H1 (cell line): ENCODE data around the gene FBN1. TPM values are rescaled to one million over a fixed set of nuclear protein-coding genes. Genes with fewer than 3 reads are reported as not detected.

Source experiments
- CTCF ChIA-PET: fragments of 300-600 bp; sonication (Branson Sonifier 250); formaldehyde crosslinking; loops from one replicate; lab custom pipeline; 2021; ENCODE audit not compliant: partially characterized antibody; lab: Charles Lee
- POLR2A ChIA-PET: fragments of 300-600 bp; sonication (Branson Sonifier 250); formaldehyde crosslinking; loops from one replicate; lab custom pipeline; 2021; ENCODE audit warnings: inconsistent platforms; ENCODE audit not compliant: partially characterized antibody; lab: Charles Lee
- DNase-seq, 2 experiments: peaks; one replicate each; pipeline versions ENCODE4 v3.0.0 to v3.0.0-alpha.2; 2010 to 2022; ENCODE audit warnings: low spot score in 2 of 2, low read depth in 1 of 2, mixed read lengths in 1 of 2
- FAIRE-seq: peaks from 2 replicates; lab custom pipeline; 2011; peaks lifted over from hg19 to GRCh38; lab: Jason Lieb, UNC
- H2AFZ ChIP-seq: 2 replicates; pipeline ENCODE4 v1.8.1; 2012; ENCODE audit warnings: low read length, inconsistent platforms
- H2AK5ac ChIP-seq: 2 replicates; pipeline ENCODE4 v1.6.1; 2013; ENCODE audit warnings: low read depth, low read length
- H2BK120ac ChIP-seq: replicated peaks from 2 replicates; pipeline ENCODE3; 2013; ENCODE audit warnings: low read depth, low read length, inconsistent platforms
- H2BK12ac ChIP-seq: 2 replicates; pipeline ENCODE4 v1.6.1; 2013; ENCODE audit warnings: low read depth, low read length
- H2BK15ac ChIP-seq: 2 replicates; pipeline ENCODE4 v1.6.1; 2013; ENCODE audit warnings: low read length
- H2BK20ac ChIP-seq: 2 replicates; pipeline ENCODE4 v1.6.1; 2013; ENCODE audit warnings: low read length
- H2BK5ac ChIP-seq: 2 replicates; pipeline ENCODE4 v1.6.1; 2013; ENCODE audit warnings: low read depth, low read length
- H3K14ac ChIP-seq: 2 replicates; pipeline ENCODE4 v1.6.1; 2013; ENCODE audit warnings: inconsistent platforms; ENCODE audit not compliant: insufficient read length
- H3K18ac ChIP-seq: 2 replicates; pipeline ENCODE4 v1.6.1; 2013; ENCODE audit warnings: low read length; ENCODE audit errors: extremely low read depth
- H3K23ac ChIP-seq: 2 replicates; pipeline ENCODE4 v1.6.1; 2013; ENCODE audit warnings: inconsistent platforms; ENCODE audit not compliant: insufficient read length
- H3K23me2 ChIP-seq: 2 replicates; pipeline ENCODE4 v1.6.1; 2013; ENCODE audit warnings: low read depth, low read length
- H3K27ac ChIP-seq: 2 replicates; pipeline ENCODE4 v1.6.1; 2011; ENCODE audit warnings: low read depth, low read length, inconsistent platforms
- H3K27me3 ChIP-seq, 4 experiments: replicated peaks in 1 of 4; 1 replicate in 1 of 4; 2 replicates in 3 of 4; pipeline versions ENCODE4 v1.6.1 to v1.8.1; 2011 to 2013; ENCODE audit warnings: low read length in 3 of 4, mild to moderate bottlenecking in 3 of 4, inconsistent platforms in 2 of 4, mixed read lengths in 2 of 4, moderate library complexity in 1 of 4; ENCODE audit not compliant: control insufficient read depth in 3 of 4, insufficient read depth in 3 of 4; ENCODE audit errors: extremely low read depth in 1 of 4
- H3K36me3 ChIP-seq, 4 experiments: 2 replicates each; pipeline versions ENCODE4 v1.6.1 to v1.8.1; 2011 to 2013; ENCODE audit warnings: mild to moderate bottlenecking in 4 of 4, low read length in 3 of 4, moderate library complexity in 2 of 4, control low read depth in 1 of 4, inconsistent platforms in 1 of 4; ENCODE audit not compliant: insufficient read depth in 4 of 4, control insufficient read depth in 2 of 4
- H3K4ac ChIP-seq: replicated peaks from 2 replicates; pipeline ENCODE3; 2013; ENCODE audit warnings: low read length, low read depth, mixed read lengths, inconsistent platforms; ENCODE audit not compliant: insufficient read length
- H3K4me1 ChIP-seq, 4 experiments: replicated peaks in 1 of 4; 1 replicate in 1 of 4; 2 replicates in 3 of 4; pipeline versions ENCODE4 v1.6.1 to v1.8.1; 2011 to 2013; ENCODE audit warnings: low read length in 3 of 4, inconsistent platforms in 2 of 4, mixed read lengths in 1 of 4; ENCODE audit not compliant: insufficient read depth in 4 of 4, control insufficient read depth in 3 of 4
- H3K4me2 ChIP-seq, 2 experiments: 2 replicates each; pipeline versions ENCODE4 v1.6.1 to v1.8.1; 2011 to 2013; ENCODE audit warnings: low read depth in 2 of 2, low read length in 2 of 2, control low read depth in 1 of 2, inconsistent platforms in 1 of 2, mild to moderate bottlenecking in 1 of 2; ENCODE audit not compliant: insufficient read depth in 1 of 2
- H3K4me3 ChIP-seq, 4 experiments: fragments of 200-600, 300-600 bp in 1 of 4; sonication (generic), shearing (Covaris generic), sonication (Bioruptor Twin) in 1 of 4; 2 replicates each; pipeline versions ENCODE4 v1.5.1 to v1.8.1; 2011 to 2016; ENCODE audit warnings: low read length in 4 of 4, low read depth in 3 of 4, control low read depth in 2 of 4, inconsistent platforms in 2 of 4, mild to moderate bottlenecking in 2 of 4, mixed read lengths in 1 of 4, moderate library complexity in 1 of 4; ENCODE audit not compliant: insufficient read depth in 2 of 4; ENCODE audit errors: extremely low read depth in 1 of 4
- H3K56ac ChIP-seq: replicated peaks from 2 replicates; pipeline ENCODE3; 2013; ENCODE audit warnings: low read depth, mild to moderate bottlenecking, mixed read lengths, low read length, inconsistent platforms; ENCODE audit not compliant: insufficient read length
- H3K79me1 ChIP-seq: 2 replicates; pipeline ENCODE4 v1.6.1; 2013; ENCODE audit warnings: low read depth, low read length, control low read depth
- H3K79me2 ChIP-seq, 2 experiments: 2 replicates each; pipeline versions ENCODE4 v1.6.1 to v1.8.1; 2012 to 2013; ENCODE audit warnings: low read length in 2 of 2, mild to moderate bottlenecking in 2 of 2, inconsistent platforms in 1 of 2; ENCODE audit not compliant: insufficient read depth in 2 of 2, control insufficient read depth in 1 of 2
- H3K9ac ChIP-seq, 4 experiments: replicated peaks in 1 of 4; 1 replicate in 1 of 4; 2 replicates in 3 of 4; pipeline versions ENCODE4 v1.6.1 to v1.8.1; 2011 to 2013; ENCODE audit warnings: low read depth in 3 of 4, low read length in 3 of 4, control low read depth in 2 of 4, mild to moderate bottlenecking in 2 of 4, moderate library complexity in 2 of 4, inconsistent platforms in 1 of 4; ENCODE audit errors: extremely low read depth in 1 of 4
- H3K9me3 ChIP-seq, 2 experiments: 2 replicates each; pipeline versions ENCODE4 v1.6.1 to v1.8.1; 2012 to 2013; ENCODE audit warnings: mild to moderate bottlenecking in 2 of 2, moderate library complexity in 2 of 2, control low read depth in 1 of 2, inconsistent platforms in 1 of 2, low read depth in 1 of 2, low read length in 1 of 2, mixed read lengths in 1 of 2; ENCODE audit not compliant: insufficient read depth in 2 of 2
- H4K20me1 ChIP-seq, 2 experiments: replicated peaks in 1 of 2; 2 replicates each; pipeline versions ENCODE3 to v1.8.1; 2011 to 2013; ENCODE audit warnings: inconsistent platforms in 2 of 2, low read length in 2 of 2, mild to moderate bottlenecking in 1 of 2; ENCODE audit not compliant: insufficient read depth in 2 of 2, control insufficient read depth in 1 of 2
- H4K5ac ChIP-seq: 2 replicates; pipeline ENCODE4 v1.6.1; 2013; ENCODE audit warnings: low read length, low read depth, mixed read lengths, inconsistent platforms; ENCODE audit not compliant: insufficient read length
- H4K8ac ChIP-seq: 2 replicates; pipeline ENCODE4 v1.8.0; 2013; ENCODE audit warnings: mild to moderate bottlenecking, moderate library complexity, low read length, inconsistent platforms; ENCODE audit not compliant: insufficient read depth; ENCODE audit errors: extremely low read depth
- H4K91ac ChIP-seq: replicated peaks from 2 replicates; pipeline ENCODE3; 2013; ENCODE audit warnings: low read length, mixed read lengths, inconsistent platforms; ENCODE audit not compliant: insufficient read length
- BACH1 ChIP-seq: IDR thresholded peaks from 2 replicates; pipeline ENCODE4 v1.6.1; 2012; ENCODE audit warnings: low read length, improper control_type of control experiment
- BCL11A ChIP-seq, 2 experiments: IDR thresholded peaks; one replicate each; pipeline ENCODE4 v1.6.1; 2011; ENCODE audit warnings: low read depth in 2 of 2, low read length in 2 of 2, mild to moderate bottlenecking in 2 of 2
- CEBPB ChIP-seq: IDR thresholded peaks from 2 replicates; pipeline ENCODE4 v1.6.1; 2012; ENCODE audit warnings: low read depth, low read length
- CTBP2 ChIP-seq: IDR thresholded peaks from 2 replicates; pipeline ENCODE4 v1.7.0; 2011; ENCODE audit warnings: borderline replicate concordance, mild to moderate bottlenecking, moderate library complexity, mixed read lengths, low read length; ENCODE audit not compliant: insufficient read depth, insufficient read length
- EGR1 ChIP-seq: IDR thresholded peaks from 2 replicates; pipeline ENCODE4 v1.6.1; 2011; ENCODE audit warnings: low read depth, low read length, borderline replicate concordance
- EZH2 ChIP-seq: fragments of 200-600 bp; sonication (generic); IDR thresholded peaks from 2 replicates; pipeline ENCODE4 v1.7.1; 2012; ENCODE audit warnings: low read depth, mild to moderate bottlenecking, moderate library complexity, low read length, inconsistent platforms; ENCODE audit not compliant: severe bottlenecking
- FOSL1 ChIP-seq: IDR thresholded peaks from 2 replicates; pipeline ENCODE4 v1.6.1; 2011; ENCODE audit warnings: mild to moderate bottlenecking, low read depth, low read length, moderate library complexity; ENCODE audit not compliant: insufficient read depth
- HDAC6 ChIP-seq: IDR thresholded peaks from one replicate; pipeline ENCODE4 v1.7.1; 2012; ENCODE audit warnings: low read depth, mild to moderate bottlenecking, inconsistent platforms, low read length, moderate library complexity
- KDM1A ChIP-seq: fragments of 200-600, 300-600 bp; sonication (generic); IDR thresholded peaks from 2 replicates; pipeline ENCODE4 v1.7.1; 2016; ENCODE audit warnings: mild to moderate bottlenecking, low read length, borderline replicate concordance
- SIRT6 ChIP-seq: IDR thresholded peaks from one replicate; pipeline ENCODE4 v1.7.1; 2012; ENCODE audit warnings: low read length, inconsistent platforms
- SIX5 ChIP-seq: IDR thresholded peaks from 2 replicates; pipeline ENCODE4 v1.6.1; 2011; ENCODE audit warnings: mild to moderate bottlenecking, low read depth, low read length
- SP2 ChIP-seq: IDR thresholded peaks from 2 replicates; pipeline ENCODE4 v1.6.1; 2012; ENCODE audit warnings: mild to moderate bottlenecking, low read length, inconsistent platforms
- TAF7 ChIP-seq: optimal IDR thresholded peaks from 2 replicates; pipeline ENCODE3; 2011; ENCODE audit warnings: low read depth, mild to moderate bottlenecking, inconsistent platforms, low read length, moderate library complexity, borderline replicate concordance
- WGBS, 2 experiments: shearing (Covaris generic) in 1 of 2; methylation state at CpG; one replicate each; pipeline versions ENCODE4 v1.1.6 to v1.1.7; 2013 to 2015; ENCODE audit warnings: low lambda C conversion rate in 2 of 2, mixed read lengths in 2 of 2, inconsistent platforms in 1 of 2, low coverage in 1 of 2, missing lambda C conversion rate in 1 of 2; ENCODE audit not compliant: insufficient replicate concordance in 2 of 2, insufficient coverage in 1 of 2, insufficient read length in 1 of 2; ENCODE audit errors: extremely low coverage in 1 of 2, missing lambda C conversion rate in 1 of 2; 5-methylcytosine and 5-hydroxymethylcytosine counted together
- polyA plus RNA-seq, 7 experiments: library from polyadenylated mRNA; depleted of rRNA in 3 of 7; stranded (reverse) in 5 of 7; unstranded in 2 of 7; fragments of >200 nt in 5 of 7; fragments of 200-250 nt in 2 of 7; gene quantifications; 1 replicate in 5 of 7; 2 replicates in 1 of 7; 4 replicates in 1 of 7; pipeline versions ENCODE4 v1.2.1 to v1.2.3, GENCODE V29; 2011 to 2013; ENCODE audit warnings: missing spikeins in 2 of 7, mixed read lengths in 2 of 7
- total RNA-seq: library from RNA; stranded (reverse); fragmentation: NEBNext Ultra II Directional; extraction: Animal tissue kit (Norgen Biotek cat#: 25700); gene quantifications from 2 replicates; pipeline ENCODE4 v1.2.1, GENCODE V29; 2021
- TF ChIP-seq, protein P1 (sequence below): IDR thresholded peaks from 2 replicates; pipeline ENCODE4 v1.6.1; 2011; ENCODE audit warnings: low read depth, mild to moderate bottlenecking, low read length; ENCODE audit not compliant: insufficient read depth

FBN1 gene
- total and polyA plus RNA-seq, 2 of the 8 experiments (the other 6 are each of a cell fraction or from before 2014, with no cell fraction given), result 3.0 to 4.0 TPM

DNA sequence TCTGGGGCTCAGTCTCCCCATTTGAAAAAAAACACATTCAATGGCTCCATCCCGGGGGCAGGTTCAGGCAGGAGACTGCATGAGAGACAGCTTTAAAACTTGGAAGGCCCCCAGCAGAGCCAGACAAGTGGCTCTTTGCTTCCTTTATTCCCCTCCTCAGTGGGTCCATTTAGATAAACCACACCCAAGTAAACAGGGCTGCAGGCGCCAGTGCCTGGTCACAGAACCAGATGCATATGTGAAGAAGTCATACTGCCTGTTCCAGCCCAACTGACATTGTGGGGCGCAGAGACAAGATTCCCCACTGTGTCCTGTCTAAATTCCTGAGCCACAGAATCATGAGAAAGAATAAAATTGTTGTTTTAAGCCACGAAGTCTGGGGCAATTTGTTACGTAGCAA is 9.0 kb downstream of the FBN1 start:
- Histone ChIP-seq H3K9me3 (no peaks in the 10 kb centered on the region), H3K27ac (no peak overlapping the region), H3K79me2 (no peaks in the 10 kb centered on the region), H2BK5ac (no peak overlapping the region), H3K56ac (no peak overlapping the region), H2BK120ac (no peak overlapping the region), H2BK12ac (no peak overlapping the region), H3K23ac (no peak overlapping the region), H2AK5ac (no peak overlapping the region), H3K36me3 (no peaks in the 10 kb centered on the region), H4K20me1 (no peaks in the 10 kb centered on the region), H3K4ac (no peak overlapping the region), H3K23me2 (no peaks in the 10 kb centered on the region; the same call in 1 of the 2 replicates), H2BK20ac (no peak overlapping the region), H3K4me1 (peaks cover 0 to 1% (median 0%) of the 10 kb centered on the region in 4 experiments; a peak in 3 of 7 replicates), H4K8ac (no peak overlapping the region), H3K4me3 (no peak overlapping the region), H3K4me2 (no peak overlapping the region), H3K18ac (no peak overlapping the region), H2AFZ (no peak overlapping the region), H2BK15ac (no peak overlapping the region), H3K79me1 (no peaks in the 10 kb centered on the region), H3K9ac (no peak overlapping the region), H4K5ac (no peak overlapping the region), H3K14ac (no peak overlapping the region), H3K27me3 (no peaks in the 10 kb centered on the region), H4K91ac (no peak overlapping the region)
- POLR2A ChIA-PET, result no interaction called here
- DNase-seq (no peak), FAIRE-seq (no peak)
- WGBS, 2 experiments, result 86% methylated on average over 5 of the region's 5 CpGs; no CpG with 5 or more reads in 1 of the 2 experiments
- CTCF ChIA-PET, result interaction anchor here (3.1 kb wide), 1 partner anchor 11 kb away, joined by 11 read pairs; no protein-coding TSS in a partner anchor
- TF ChIP-seq TAF7, result no peak
- no peak for TF ChIP-seq CEBPB
- no peak for TF ChIP-seq BCL11A (IDR thresholded peaks at IDR 0.05; ENCODE audit: low read depth in 2 of 2, low read length in 2 of 2)
- no peak for TF ChIP-seq EGR1
- TF ChIP-seq EZH2, result no peak
- TF ChIP-seq HDAC6, result no peak
- TF ChIP-seq SIRT6, result no peak
- TF ChIP-seq, protein P1, sequence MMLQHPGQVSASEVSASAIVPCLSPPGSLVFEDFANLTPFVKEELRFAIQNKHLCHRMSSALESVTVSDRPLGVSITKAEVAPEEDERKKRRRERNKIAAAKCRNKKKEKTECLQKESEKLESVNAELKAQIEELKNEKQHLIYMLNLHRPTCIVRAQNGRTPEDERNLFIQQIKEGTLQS, result no peak
- TF ChIP-seq SP2, result no peak
- TF ChIP-seq SIX5, result no peak
- no peak for TF ChIP-seq KDM1A
- no peak for TF ChIP-seq CTBP2
- TF ChIP-seq BACH1, result no peak
- TF ChIP-seq FOSL1, result no peak
